NB4 (cell line): Measurements from ENCODE around the gene PLEKHD1.
"Not testable (repeated sequence)": the region's sequence is repeated elsewhere in the genome, so short reads cannot be mapped to it uniquely, and the experiment has no call there.

Experiments used
- DNase-seq: peaks from one replicate; pipeline ENCODE4 v3.0.0; 2010; ENCODE audit warnings: low read depth
- H3K4me3 ChIP-seq: one replicate; pipeline ENCODE4 v1.5.1; 2011; ENCODE audit warnings: mild to moderate bottlenecking, low read depth, low read length, moderate library complexity
- MYC ChIP-seq: IDR thresholded peaks from 2 replicates; pipeline ENCODE4 v1.6.1; 2011; ENCODE audit warnings: low read depth, low read length
- POLR2A ChIP-seq: IDR thresholded peaks from 2 replicates; pipeline ENCODE4 v1.6.1; 2011; ENCODE audit warnings: mild to moderate bottlenecking; ENCODE audit not compliant: insufficient read length; ENCODE audit errors: extremely low read depth
- TF ChIP-seq, protein P1 (sequence below): IDR thresholded peaks from one replicate; pipeline ENCODE4 v1.5.1; 2012; ENCODE audit warnings: low read depth, low read length
- TF ChIP-seq, protein P2 (sequence below): IDR thresholded peaks from 2 replicates; pipeline ENCODE4 v1.6.1; 2011; ENCODE audit warnings: low read depth, low read length

PLEKHD1 gene

DNA sequence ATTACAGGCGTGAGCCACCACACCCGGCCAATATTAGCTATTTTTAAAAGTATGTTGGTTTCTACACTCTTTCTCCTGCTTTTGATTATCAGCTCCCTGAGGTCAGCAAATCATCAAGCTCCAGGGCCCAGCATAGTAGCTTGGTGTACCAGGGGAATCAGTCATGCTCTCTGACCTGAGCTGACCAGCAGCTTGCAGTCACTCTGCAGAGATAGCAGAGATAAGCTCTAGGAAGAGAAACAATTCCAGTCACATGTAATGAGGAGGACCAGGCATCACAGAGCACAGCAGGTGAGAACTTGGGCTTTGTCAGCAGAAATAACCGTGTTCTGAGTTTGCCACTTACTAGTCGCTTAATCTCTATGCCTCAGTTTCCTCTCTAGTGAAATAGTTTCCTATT is 8.5 kb downstream of the PLEKHD1 start:
- no peak overlapping the region for H3K4me3 ChIP-seq
- no peak for DNase-seq
- TF ChIP-seq POLR2A: no peak

DNA sequence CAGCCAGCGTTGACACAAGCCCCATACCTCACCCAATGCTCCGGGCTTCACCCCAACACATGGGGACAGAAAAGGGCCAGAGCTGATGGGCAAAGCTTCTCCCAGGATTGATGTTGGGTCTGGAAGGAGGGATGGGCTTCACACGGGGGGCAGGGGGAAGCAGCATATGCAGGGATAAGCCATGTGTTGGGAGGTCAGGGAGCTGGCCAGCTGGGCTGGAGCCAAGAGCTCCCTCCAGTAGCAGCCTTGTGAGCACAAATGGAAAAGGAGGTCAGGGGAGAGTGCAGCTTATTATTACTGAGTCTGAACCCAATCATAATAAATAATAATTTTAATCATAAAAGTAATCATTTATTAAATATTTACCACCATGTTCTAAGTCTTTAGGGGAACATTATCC is 9.3 kb downstream of the PLEKHD1 start:
- TF ChIP-seq MYC (no peak), POLR2A (no peak)
- TF ChIP-seq, protein P1, sequence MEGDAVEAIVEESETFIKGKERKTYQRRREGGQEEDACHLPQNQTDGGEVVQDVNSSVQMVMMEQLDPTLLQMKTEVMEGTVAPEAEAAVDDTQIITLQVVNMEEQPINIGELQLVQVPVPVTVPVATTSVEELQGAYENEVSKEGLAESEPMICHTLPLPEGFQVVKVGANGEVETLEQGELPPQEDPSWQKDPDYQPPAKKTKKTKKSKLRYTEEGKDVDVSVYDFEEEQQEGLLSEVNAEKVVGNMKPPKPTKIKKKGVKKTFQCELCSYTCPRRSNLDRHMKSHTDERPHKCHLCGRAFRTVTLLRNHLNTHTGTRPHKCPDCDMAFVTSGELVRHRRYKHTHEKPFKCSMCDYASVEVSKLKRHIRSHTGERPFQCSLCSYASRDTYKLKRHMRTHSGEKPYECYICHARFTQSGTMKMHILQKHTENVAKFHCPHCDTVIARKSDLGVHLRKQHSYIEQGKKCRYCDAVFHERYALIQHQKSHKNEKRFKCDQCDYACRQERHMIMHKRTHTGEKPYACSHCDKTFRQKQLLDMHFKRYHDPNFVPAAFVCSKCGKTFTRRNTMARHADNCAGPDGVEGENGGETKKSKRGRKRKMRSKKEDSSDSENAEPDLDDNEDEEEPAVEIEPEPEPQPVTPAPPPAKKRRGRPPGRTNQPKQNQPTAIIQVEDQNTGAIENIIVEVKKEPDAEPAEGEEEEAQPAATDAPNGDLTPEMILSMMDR: no peak
- TF ChIP-seq, protein P2, sequence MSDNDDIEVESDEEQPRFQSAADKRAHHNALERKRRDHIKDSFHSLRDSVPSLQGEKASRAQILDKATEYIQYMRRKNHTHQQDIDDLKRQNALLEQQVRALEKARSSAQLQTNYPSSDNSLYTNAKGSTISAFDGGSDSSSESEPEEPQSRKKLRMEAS: no peak
- H3K4me3 ChIP-seq: no peak overlapping the region
- DNase-seq: no peak

DNA sequence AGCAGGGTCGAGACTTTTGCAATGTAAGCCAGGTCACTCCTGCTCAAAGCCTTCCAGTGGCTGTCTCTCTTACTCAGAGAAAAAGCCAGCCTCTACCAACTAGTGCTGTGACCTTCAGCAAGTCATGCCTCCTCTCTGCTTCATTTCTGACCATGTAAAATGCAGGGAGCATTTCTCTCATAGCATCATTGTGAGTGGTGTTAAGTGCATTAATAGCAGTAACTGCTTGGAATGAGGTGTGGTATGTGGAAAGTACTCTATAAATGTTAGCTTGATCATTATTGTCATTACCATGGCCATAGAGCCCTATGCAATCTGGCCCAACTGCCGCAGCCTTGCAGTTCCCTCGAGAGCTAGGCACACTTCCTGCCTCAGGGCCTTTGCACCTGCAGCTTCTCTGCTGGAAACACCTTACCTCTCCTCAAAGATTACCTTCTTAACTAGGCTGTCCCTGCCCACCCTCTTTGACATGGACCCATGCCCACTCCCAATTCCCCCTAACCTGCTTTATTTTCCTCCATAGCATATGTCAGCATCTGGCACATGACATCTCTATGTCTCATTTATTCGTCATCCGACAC is 10.9 kb downstream of the PLEKHD1 start:
- TF ChIP-seq, protein P1: no peak
- TF ChIP-seq, protein P2: no peak
- TF ChIP-seq POLR2A (no peak), MYC (no peak)
- no peak for DNase-seq
- no peak overlapping the region for H3K4me3 ChIP-seq

DNA sequence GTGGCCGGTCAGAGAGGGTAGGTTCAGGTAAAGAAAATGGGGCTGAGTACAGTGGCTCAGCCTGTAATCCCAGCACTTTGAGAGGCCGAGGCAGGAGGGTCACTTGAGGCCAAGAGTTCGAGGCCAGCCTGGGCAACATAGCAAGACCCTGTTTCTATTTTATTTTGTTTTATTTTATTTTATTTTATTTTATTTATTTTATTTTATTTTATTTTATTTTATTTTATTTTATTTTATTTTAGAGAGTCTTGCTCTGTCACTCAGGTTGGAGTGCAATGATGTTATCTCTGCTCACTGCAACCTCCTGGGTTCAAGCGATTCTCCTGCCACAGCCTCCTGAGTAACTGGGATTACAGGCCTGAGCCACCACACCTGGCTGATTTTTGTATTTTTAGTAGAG is 13.3 kb downstream of the PLEKHD1 start:
- DNase-seq, H3K4me3 ChIP-seq: not testable (repeated sequence)

DNA sequence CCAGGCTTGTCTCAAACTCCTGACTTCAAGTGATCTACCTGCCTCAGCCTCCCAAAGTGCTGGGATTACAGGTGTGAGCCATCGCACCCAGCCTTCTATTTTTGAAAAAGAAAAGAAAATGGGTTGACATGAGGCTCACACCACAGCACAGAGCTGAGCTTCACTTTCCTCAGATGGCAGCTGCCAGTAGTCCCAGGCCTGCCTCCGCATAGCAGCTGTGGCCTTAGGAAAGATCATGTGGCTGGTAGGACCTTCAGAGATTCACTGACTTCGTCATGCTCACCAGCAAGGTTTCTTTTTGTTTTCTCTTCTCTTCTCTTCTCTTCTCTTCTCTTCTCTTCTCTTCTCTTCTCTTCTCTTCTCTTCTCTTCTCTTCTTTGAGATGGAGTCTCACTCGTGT is 13.8 kb downstream of the PLEKHD1 start:
- not testable (repeated sequence) for H3K4me3 ChIP-seq, DNase-seq

DNA sequence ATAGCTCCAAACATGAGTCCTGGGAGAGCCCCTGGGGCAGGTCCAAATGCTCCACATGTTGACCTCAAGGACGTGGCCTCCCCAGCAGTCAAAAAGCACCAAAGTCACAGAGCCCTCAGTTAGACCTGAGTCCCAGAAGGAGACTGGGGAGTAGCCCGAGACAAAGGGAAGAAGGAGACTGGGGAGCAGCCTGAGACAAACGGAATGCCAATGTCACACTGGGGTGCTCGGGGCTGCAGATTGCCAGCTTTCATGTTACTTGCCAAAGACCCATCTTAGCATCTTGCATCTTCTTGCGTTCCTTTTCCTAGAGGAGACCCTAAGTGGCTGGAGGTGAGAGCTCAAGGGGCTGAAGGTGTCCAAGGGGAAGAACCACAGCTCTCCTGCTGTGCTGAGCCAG is 14.9 kb downstream of the PLEKHD1 start:
- H3K4me3 ChIP-seq: no peak overlapping the region
- no peak for DNase-seq
- TF ChIP-seq POLR2A (no peak), MYC (no peak)
- TF ChIP-seq, protein P2: no peak
- TF ChIP-seq, protein P1: no peak

DNA sequence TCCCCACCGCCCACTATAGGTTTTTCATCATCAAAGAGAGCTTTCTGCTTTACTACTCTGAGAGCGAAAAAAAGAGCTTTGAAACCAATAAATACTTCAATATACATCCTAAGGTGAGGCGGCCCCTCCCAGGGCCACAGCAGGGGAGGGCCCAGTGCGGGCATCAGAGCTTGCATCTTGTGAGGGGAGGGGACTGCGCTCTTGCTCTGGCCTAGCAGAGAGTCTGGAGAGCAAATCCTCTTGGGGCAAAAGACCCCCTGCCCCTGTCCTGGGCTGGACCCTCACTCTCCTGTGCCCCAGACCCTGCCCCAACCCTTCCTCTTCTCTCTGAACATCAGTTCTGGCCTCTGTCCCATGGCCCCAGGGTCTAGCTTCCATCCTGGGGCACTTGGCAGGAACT is 15.6 kb downstream of the PLEKHD1 start:
- H3K4me3 ChIP-seq: no peak overlapping the region
- TF ChIP-seq, protein P2: no peak
- no peak for TF ChIP-seq MYC
- TF ChIP-seq, protein P1: no peak
- TF ChIP-seq POLR2A: no peak
- DNase-seq: no peak

DNA sequence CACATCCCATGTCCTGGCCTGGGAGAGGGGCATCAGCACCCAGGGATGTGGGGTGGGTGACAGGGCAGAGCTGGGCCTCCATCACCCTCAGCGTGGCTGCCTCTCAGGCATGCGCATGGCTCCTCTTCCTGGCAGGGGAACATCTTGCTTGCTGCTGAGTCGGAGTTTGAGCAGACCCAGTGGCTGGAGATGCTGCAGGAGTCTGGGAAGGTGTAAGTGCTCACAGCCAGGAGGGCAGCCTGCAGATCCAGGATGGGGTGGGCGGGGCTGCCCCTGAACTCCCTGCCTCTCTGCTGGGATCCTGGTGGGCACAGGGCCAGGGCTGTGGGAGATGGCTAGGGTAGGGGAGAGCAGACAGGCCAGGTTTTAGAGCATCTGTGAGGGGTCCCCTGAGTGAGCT is 16.2 kb downstream of the PLEKHD1 start:
- no peak for TF ChIP-seq MYC
- TF ChIP-seq, protein P1: no peak
- TF ChIP-seq, protein P2: no peak
- TF ChIP-seq POLR2A: no peak
- no peak for DNase-seq
- H3K4me3 ChIP-seq: no peak overlapping the region
